GM12892 (cell line): ENCODE results near the gene TTC23L.
"Not testable (repeated sequence)": the region's sequence is repeated elsewhere in the genome, so short reads cannot be mapped to it uniquely, and the experiment has no call there.

Source experiments
- POLR2AphosphoS5 ChIP-seq: IDR thresholded peaks from 2 replicates; pipeline ENCODE4 v1.6.1; 2011; ENCODE audit warnings: low read depth, low read length, control low read depth
- TAF1 ChIP-seq: IDR thresholded peaks from 2 replicates; pipeline ENCODE4 v1.6.1; 2011; ENCODE audit warnings: low read depth, mild to moderate bottlenecking, control low read depth, low read length, borderline replicate concordance

GRCh38 chr5:34923256-34923655, 84.3 kb downstream of the TTC23L start:
- not testable (repeated sequence) for TF ChIP-seq POLR2AphosphoS5, TAF1
